HG03432 (cell line): ENCODE data around the gene URB1.
A peak's percentile ranks its signal among the peaks of the same experiment; 100 is the strongest.
"Not testable (repeated sequence)": the region's sequence is repeated elsewhere in the genome, so short reads cannot be mapped to it uniquely, and the experiment has no call there.

Experiments used
- ATAC-seq: cut with Tn5 transposase; IDR thresholded peaks from one replicate; pipeline ENCODE4 v1.9.1; 2021; ENCODE audit warnings: mild to moderate bottlenecking, moderate library complexity; ENCODE audit not compliant: unreplicated experiment

Gene URB1

GRCh38 chr21:32302560-32302959 lies 90.3 kb downstream of the URB1 start:
- ATAC-seq = no peak

- no peak for ATAC-seq
Measured at GRCh38 chr21:32301596-32301995, 91.2 kb downstream of the URB1 start.

DNA sequence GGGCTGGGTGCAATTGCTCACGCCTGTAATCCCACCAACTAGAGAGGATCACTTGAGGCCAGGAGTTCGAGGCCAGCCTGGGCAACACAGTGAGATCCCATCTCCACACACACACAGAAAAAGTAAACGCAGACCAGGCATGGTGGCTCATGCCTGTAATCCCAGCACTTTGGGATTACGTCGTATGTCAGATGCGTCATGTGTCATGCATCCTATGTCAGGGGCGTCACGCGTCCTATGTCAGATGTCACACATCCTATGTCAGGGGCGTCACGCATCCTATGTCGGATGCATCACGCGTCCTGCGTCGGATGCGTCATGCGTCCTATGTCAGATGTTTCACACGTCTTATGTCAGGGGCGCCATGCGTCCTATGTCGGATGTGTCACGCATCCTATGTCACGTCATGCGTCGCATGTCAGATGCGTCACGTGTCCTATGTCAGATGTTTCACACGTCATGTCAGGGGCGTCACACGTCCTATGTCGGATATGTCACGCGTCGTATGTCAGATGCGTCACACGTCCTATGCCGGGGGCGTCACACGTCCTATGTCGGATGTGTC lies 92.6 kb downstream of the URB1 start:
- ATAC-seq = no peak

DNA sequence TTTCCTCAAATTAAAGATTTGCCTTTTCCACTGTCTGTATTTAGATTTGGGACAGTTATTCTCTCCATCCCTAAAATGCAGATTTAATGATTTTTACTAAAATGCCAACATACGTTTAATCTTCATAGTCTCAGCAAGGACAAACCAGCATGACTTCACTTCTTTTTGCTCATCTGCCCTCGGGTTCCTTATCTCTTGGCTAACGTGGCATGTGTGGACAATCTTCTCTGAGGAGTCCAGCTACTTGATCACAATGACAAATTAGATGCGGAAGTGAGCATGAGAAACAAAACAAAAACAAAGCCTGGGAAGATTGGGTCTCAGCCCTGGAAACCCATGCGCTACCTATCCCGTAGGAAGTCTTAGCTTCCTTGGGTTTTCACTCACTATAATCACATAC lies 93.1 kb downstream of the URB1 start:
- ATAC-seq = no peak

DNA sequence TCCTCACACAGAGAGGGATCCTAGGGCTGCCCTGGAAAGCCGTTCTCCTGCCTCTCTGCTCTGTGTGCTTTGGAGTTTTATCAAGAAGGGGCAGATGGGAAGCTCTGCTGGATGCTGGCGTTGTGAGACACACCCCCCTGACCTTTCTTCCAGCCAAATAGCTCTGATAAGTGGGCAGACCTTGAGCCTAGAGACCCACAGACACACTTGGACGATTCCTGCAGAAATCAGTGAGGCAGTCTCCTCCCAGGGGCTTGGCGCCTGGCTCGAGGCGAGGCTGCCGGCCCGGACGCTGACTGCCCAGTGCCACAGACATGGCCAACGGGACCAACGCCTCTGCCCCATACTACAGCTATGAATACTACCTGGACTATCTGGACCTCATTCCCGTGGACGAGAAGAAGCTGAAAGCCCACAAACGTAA lies 94.1 kb downstream of the URB1 start, which contains the start of gene MRAP:
TSS of gene MRAP (plus strand) at position 198 of the 424 bp plus-strand sequence. CDS start at position 315, 117 bp downstream.
- ATAC-seq = no peak

- no peak for ATAC-seq
Measured at GRCh38 chr21:32298148-32298559, 94.7 kb downstream of the URB1 start.

GRCh38 chr21:32297449-32297848 lies 95.4 kb downstream of the URB1 start:
- no peak for ATAC-seq

DNA sequence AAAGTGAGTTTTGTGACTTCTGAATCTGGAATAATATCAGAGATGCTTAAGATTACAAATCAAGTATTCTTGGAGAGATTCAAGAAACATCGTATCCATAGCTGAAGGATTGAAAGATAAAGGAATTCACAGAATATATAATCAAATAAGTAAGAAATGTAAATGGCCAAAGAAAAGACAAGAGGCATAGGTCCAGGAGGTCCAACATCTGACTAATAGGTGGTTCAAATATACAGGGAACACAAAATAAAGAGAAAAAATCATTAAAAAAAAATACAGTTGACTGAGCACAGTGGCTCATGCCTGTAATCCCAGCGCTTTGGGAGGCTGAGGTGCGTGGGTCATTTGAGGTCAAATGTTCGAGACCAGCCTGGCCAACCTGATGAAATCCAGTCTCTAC lies 107.3 kb downstream of the URB1 start:
- no peak for ATAC-seq

DNA sequence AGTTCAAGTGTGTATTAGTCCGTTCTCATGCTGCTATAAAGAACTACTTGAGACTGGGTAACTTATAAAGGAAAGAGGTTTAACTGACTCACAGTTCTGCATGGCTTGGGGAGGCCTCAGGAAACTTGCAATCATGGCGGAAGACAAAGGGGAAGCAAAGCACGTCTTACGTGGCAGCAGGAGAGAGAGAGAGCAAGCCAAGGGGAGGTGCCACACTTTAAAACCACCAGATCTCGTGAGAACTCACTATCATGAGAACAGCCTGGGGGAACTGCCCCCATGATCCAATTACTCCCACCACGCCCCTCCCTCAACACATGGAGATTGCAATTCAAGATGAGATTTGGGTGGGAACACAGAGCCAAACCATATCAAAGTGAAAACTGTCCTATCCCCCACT lies 109.8 kb downstream of the URB1 start:
- ATAC-seq = no peak

GRCh38 chr21:32281531-32281930 lies 111.3 kb downstream of the URB1 start:
- ATAC-seq = no peak

DNA sequence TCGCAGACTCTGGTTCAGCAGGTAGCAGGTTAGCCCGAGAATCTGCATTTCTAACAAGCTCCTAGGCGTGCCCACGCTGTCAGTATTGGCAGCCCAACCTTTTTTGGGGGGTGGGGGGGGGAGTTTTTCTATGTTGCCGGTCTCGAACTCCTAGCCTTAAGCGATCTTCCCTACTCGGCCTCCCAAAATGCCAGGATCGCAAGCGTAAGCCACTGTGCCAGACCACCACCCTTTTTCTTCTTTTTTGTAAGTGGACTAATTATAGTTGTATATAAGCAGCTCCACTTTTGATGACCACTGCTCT lies 113.5 kb downstream of the URB1 start:
- peak; percentile 20 for ATAC-seq

DNA sequence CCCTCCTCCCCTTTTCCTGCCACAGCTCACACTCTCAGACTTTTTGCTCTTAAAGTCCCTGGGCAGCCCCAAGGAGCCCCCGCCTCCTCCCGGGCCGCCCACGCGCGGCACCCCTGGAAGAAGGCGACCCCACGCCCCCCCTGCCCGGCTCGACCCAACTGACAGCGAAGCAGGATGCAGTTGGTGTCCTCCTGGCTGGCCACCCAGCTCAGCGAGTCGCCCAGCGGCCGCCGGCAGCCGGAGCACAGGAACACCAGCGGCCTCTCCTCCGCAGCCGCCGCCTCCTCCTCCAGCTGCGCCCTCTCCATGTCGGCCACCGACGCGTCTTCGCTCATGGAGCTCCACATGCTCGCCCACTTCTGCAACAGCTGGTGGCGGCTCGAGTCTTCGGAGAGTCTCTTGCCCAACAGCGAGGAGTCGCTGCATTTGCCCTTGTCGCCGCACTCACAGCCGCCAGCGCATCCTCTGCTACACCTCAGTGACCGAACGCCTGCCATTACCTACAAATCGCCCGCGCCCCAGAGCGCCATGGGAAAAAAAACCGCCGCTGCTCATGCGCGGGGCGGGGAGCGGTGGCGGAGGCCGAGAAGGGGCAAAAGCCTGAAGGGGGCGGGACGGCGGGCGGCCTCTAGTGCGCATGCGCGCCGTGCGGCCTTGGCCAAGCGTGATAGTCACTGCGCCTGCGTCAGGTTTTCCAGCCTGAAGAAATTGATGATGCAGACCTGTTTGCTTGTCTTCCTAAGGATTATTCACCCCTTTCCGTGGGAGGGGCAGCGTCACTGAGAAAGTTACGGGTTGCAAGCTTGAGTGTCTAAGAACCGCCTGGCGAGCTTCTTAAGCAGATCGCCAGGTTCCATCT lies 114.1 kb downstream of the URB1 start, which contains the start of gene MIS18A:
TSS of gene MIS18A (minus strand) at position 532 of the 859 bp plus-strand sequence. CDS start at position 497, 35 bp downstream.
- ATAC-seq = peak; percentile 97

DNA sequence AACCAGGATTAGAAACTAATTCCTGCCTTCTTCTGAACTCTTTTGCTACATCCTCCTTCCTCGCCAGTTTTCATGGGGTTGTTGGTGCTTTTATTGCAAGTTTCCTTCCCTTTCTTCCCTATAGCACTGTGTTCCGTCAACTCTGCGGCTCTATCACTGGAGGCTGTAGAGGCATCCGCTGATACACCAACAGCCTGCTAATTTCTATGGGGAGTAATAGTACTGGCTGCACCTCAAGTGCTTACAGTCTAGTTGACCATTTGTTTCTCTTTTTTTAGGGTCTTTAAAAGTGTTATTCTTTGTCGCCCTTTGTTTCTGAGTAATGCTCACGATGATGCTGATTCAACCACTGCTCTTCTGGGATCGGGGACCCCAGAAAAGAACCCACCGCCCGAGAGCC lies 114.7 kb downstream of the URB1 start:
- ATAC-seq = peak; percentile 13

DNA sequence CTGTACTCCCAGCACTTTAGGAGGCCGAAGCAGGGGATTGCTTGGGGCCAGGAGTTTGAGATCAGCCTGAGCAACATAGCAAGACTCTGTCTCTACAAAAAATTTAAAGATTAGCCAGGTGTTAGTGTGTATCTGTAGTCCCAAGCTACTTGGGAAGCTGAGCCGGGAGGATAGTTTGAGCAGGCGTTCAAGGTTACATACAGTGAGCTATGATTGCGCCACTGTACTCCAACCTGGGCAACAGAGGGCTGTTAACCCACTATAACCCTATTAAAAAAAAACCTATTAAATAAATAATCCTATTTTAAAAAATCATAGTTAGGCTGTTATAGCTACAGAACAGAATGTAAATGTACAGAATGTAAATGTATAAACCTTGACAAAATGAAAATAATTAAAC lies 116.1 kb downstream of the URB1 start:
- ATAC-seq = no peak

GRCh38 chr21:32270748-32271147 lies 122.1 kb downstream of the URB1 start:
- no peak for ATAC-seq

DNA sequence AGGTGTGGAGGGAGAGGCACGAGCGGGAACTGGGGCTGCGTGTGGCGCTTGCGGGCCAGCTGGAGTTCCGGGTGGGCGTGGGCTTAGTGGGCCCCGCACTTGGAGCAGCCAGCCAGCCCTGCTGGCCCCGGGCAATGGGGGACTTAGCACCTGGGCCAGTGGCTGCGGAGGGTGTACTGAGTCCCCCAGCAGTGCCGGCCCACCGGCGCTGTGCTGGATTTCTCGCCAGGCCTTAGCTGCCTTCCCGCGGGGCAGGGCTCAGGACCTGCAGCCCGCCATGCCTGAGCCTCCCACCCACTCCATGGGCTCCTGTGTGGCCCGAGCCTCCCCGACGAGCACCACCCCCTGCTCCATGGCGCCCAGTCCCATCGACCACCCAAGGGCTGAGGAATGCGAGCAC lies 127.5 kb downstream of the URB1 start:
- not testable (repeated sequence) for ATAC-seq

- no peak for ATAC-seq
Measured at GRCh38 chr21:32261929-32262328, 130.9 kb downstream of the URB1 start.
